IMR-90 (cell line): ENCODE results near the gene SASH1.

ENCODE experiments used
- CTCF ChIP-seq: conservative IDR thresholded peaks from 2 replicates; pipeline ENCODE4 v1.5.1; 2012; ENCODE audit warnings: mild to moderate bottlenecking, low read depth, low read length, improper control_type of control experiment
- RAD21 ChIP-seq: IDR thresholded peaks from 2 replicates; pipeline ENCODE4 v1.6.1; 2012; ENCODE audit warnings: low read length, improper control_type of control experiment

DNA sequence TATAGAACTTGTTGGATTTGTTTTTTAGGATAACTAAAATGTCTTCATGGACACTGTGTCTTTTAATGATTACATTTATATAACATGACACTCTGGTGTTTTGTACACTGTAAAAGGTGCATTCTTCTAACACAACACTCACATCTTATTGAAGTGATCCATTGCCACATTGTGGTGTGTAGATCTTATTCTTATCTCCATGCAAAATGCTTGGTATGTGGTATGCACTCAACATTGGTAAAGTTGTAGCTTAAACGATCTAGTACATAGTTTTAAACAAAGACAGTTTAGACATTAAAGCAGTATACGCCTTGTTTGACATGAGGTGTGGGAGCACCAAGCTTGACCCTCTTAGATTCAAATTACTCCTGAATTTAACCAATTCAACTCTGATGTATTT, 84.7 kb downstream of the SASH1 start:
- TF ChIP-seq CTCF (no peak), RAD21 (no peak)
